CD14-positive monocyte (primary cell): ENCODE measurements around the gene EHD3. TPM values are rescaled to one million over a fixed set of nuclear protein-coding genes. Genes with fewer than 3 reads are reported as not detected.

Experiments
- DNase-seq, 3 donors: peaks; one replicate each; pipeline ENCODE4 v3.0.0-alpha.2; 2011 to 2022
- H2AFZ ChIP-seq: 2 replicates; pipeline ENCODE4 v1.6.0; 2012; ENCODE audit warnings: mild to moderate bottlenecking, low read depth, low read length, inconsistent platforms; ENCODE audit not compliant: insufficient read depth, poor library complexity, severe bottlenecking
- H3K27ac ChIP-seq, 2 donors: 1 replicate in 1 of 2; 2 replicates in 1 of 2; pipeline ENCODE4 v1.5.1; 2012 to 2013; ENCODE audit warnings: low read length in 2 of 2, control low read depth in 1 of 2, inconsistent platforms in 1 of 2, low read depth in 1 of 2, mild to moderate bottlenecking in 1 of 2
- H3K27me3 ChIP-seq, 2 donors: one replicate each; pipeline versions ENCODE4 v1.6.0 to v1.6.1; 2011 to 2013; ENCODE audit warnings: low read length in 2 of 2; ENCODE audit not compliant: control insufficient read depth in 2 of 2, insufficient read depth in 2 of 2
- H3K36me3 ChIP-seq, 2 donors: replicated peaks in 1 of 2; 1 replicate in 1 of 2; 2 replicates in 1 of 2; pipeline versions ENCODE4 v1.5.1 to v1.6.1; 2012 to 2013; ENCODE audit warnings: low read length in 2 of 2, control low read depth in 1 of 2, inconsistent platforms in 1 of 2, mild to moderate bottlenecking in 1 of 2; ENCODE audit not compliant: insufficient read depth in 2 of 2, control insufficient read depth in 1 of 2
- H3K4me1 ChIP-seq, 2 donors: 1 replicate in 1 of 2; 2 replicates in 1 of 2; pipeline versions ENCODE4 v1.5.1 to v1.6.1; 2012 to 2013; ENCODE audit warnings: low read length in 2 of 2, control low read depth in 1 of 2, inconsistent platforms in 1 of 2, mild to moderate bottlenecking in 1 of 2, moderate library complexity in 1 of 2; ENCODE audit not compliant: insufficient read depth in 2 of 2, control insufficient read depth in 1 of 2
- H3K4me2 ChIP-seq: replicated peaks from 2 replicates; pipeline ENCODE3; 2012; ENCODE audit warnings: low read length, moderate library complexity, mild to moderate bottlenecking; ENCODE audit not compliant: poor library complexity, severe bottlenecking; ENCODE audit errors: extremely low read depth
- H3K4me3 ChIP-seq, 3 experiments: fragments of 200-600 bp in 1 of 3; sonication (generic) in 1 of 3; replicated peaks in 1 of 3; 1 replicate in 2 of 3; 2 replicates in 1 of 3; pipeline ENCODE4 v1.5.1; 2011 to 2013; ENCODE audit warnings: low read length in 3 of 3, mild to moderate bottlenecking in 3 of 3, control low read depth in 2 of 3, low read depth in 2 of 3, inconsistent platforms in 1 of 3, moderate library complexity in 1 of 3
- H3K79me2 ChIP-seq: 2 replicates; pipeline ENCODE4 v1.6.0; 2012; ENCODE audit warnings: mild to moderate bottlenecking, control low read depth, inconsistent platforms, low read length, moderate library complexity; ENCODE audit not compliant: insufficient read depth
- H3K9ac ChIP-seq: 2 replicates; pipeline ENCODE4 v1.6.0; 2017; ENCODE audit warnings: low read length, mild to moderate bottlenecking; ENCODE audit not compliant: insufficient read depth, poor library complexity, severe bottlenecking
- H3K9me3 ChIP-seq, 2 donors: replicated peaks in 1 of 2; 1 replicate in 1 of 2; 2 replicates in 1 of 2; pipeline versions ENCODE4 v1.5.1 to v1.6.1; 2012 to 2013; ENCODE audit warnings: low read length in 2 of 2, control low read depth in 1 of 2; ENCODE audit not compliant: control insufficient read depth in 1 of 2, insufficient read depth in 1 of 2
- H4K20me1 ChIP-seq: 2 replicates; pipeline ENCODE4 v1.6.0; 2012; ENCODE audit warnings: mild to moderate bottlenecking, low read length, control low read depth, moderate library complexity; ENCODE audit not compliant: insufficient read depth
- H3K27ac Mint-ChIP-seq, 7 donors: one replicate each; pipeline ENCODE4 v1.8.0; 2020; ENCODE audit warnings: mild to moderate bottlenecking in 7 of 7, mixed read lengths in 7 of 7, moderate library complexity in 6 of 7, inconsistent platforms in 2 of 7
- H3K27me3 Mint-ChIP-seq, 3 donors: one replicate each; pipeline ENCODE4 v1.8.0; 2021 to 2022; ENCODE audit warnings: low read depth in 3 of 3, mild to moderate bottlenecking in 3 of 3, mixed read lengths in 3 of 3, moderate library complexity in 3 of 3, inconsistent platforms in 1 of 3
- H3K36me3 Mint-ChIP-seq, 2 donors: one replicate each; pipeline ENCODE4 v1.8.0; 2020; ENCODE audit warnings: mixed read lengths in 2 of 2, inconsistent platforms in 1 of 2, mild to moderate bottlenecking in 1 of 2
- H3K4me1 Mint-ChIP-seq: one replicate; pipeline ENCODE4 v1.8.0; 2020; ENCODE audit warnings: mild to moderate bottlenecking, mixed read lengths
- H3K4me3 Mint-ChIP-seq, 2 donors: one replicate each; pipeline ENCODE4 v1.8.0; 2020; ENCODE audit warnings: mild to moderate bottlenecking in 2 of 2, mixed read lengths in 2 of 2, moderate library complexity in 1 of 2
- H3K9me3 Mint-ChIP-seq, 7 donors: one replicate each; pipeline ENCODE4 v1.8.0; 2020 to 2022; ENCODE audit warnings: mixed read lengths in 7 of 7, mild to moderate bottlenecking in 6 of 7, moderate library complexity in 6 of 7, inconsistent platforms in 2 of 7
- WGBS: methylation state at CpG from one replicate; pipeline ENCODE4 v1.1.5; 2013; ENCODE audit warnings: missing lambda C conversion rate; ENCODE audit not compliant: insufficient coverage; 5-methylcytosine and 5-hydroxymethylcytosine counted together
- intact Hi-C, 2 donors: fragments of 100-400 bp; cut with micrococcal nuclease; formaldehyde crosslinking; loops; one replicate each; pipeline versions ENCODE4 v1.15.0 to v1.15.1; 2023
- polyA plus RNA-seq, 3 donors: library from polyadenylated mRNA; depleted of rRNA in 1 of 3; unstranded in 2 of 3; stranded (reverse) in 1 of 3; fragments of 300-500 nt in 2 of 3; fragments of >200 nt in 1 of 3; fragmentation: Illumina TruSeq in 2 of 3; gene quantifications; 1 replicate in 2 of 3; 2 replicates in 1 of 3; pipeline ENCODE4 v1.2.3, GENCODE V29; 2012 to 2021
- TF ChIP-seq, protein P1 (sequence below): fragments of 200-600 bp; IDR thresholded peaks from one replicate; pipeline ENCODE4 v1.8.0; 2022; ENCODE audit warnings: antibody characterized with exemption, mild to moderate bottlenecking

Gene EHD3
- polyA plus RNA-seq, 3 donors = 1.1 to 1.5 (median 1.4) TPM

- intact Hi-C loops = no loop called here
- Mint-ChIP-seq H3K4me1 (peaks cover 3% of the 10 kb centered on the region), H3K27me3 (peaks cover 0 to 4% (median 0%) of the 10 kb centered on the region in 3 donors), H3K9me3 (peaks cover 0 to 4% (median 0%) of the 10 kb centered on the region in 7 donors), H3K4me3 (no peak overlapping the region), H3K36me3 (no peaks in the 10 kb centered on the region), H3K27ac (peak overlapping the region in 1 of 7 donors; percentile 65)
- WGBS = no CpG with 5 or more reads among the region's 1 CpG
- Histone ChIP-seq H3K36me3 (no peaks in the 10 kb centered on the region), H2AFZ (no peak overlapping the region), H3K79me2 (no peaks in the 10 kb centered on the region), H3K9ac (no peak overlapping the region), H3K9me3 (no peaks in the 10 kb centered on the region), H4K20me1 (no peaks in the 10 kb centered on the region), H3K4me2 (no peak overlapping the region), H3K27me3 (no peaks in the 10 kb centered on the region), H3K4me1 (no peaks in the 10 kb centered on the region), H3K27ac (no peak overlapping the region), H3K4me3 (no peak overlapping the region)
- peak in 1 of 3 donors; percentile 3 for DNase-seq
- TF ChIP-seq, protein P1, sequence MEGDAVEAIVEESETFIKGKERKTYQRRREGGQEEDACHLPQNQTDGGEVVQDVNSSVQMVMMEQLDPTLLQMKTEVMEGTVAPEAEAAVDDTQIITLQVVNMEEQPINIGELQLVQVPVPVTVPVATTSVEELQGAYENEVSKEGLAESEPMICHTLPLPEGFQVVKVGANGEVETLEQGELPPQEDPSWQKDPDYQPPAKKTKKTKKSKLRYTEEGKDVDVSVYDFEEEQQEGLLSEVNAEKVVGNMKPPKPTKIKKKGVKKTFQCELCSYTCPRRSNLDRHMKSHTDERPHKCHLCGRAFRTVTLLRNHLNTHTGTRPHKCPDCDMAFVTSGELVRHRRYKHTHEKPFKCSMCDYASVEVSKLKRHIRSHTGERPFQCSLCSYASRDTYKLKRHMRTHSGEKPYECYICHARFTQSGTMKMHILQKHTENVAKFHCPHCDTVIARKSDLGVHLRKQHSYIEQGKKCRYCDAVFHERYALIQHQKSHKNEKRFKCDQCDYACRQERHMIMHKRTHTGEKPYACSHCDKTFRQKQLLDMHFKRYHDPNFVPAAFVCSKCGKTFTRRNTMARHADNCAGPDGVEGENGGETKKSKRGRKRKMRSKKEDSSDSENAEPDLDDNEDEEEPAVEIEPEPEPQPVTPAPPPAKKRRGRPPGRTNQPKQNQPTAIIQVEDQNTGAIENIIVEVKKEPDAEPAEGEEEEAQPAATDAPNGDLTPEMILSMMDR = no peak
These were observed 60.2 kb downstream of the EHD3 start for GRCh38 chr2:31294196-31294595.

DNA sequence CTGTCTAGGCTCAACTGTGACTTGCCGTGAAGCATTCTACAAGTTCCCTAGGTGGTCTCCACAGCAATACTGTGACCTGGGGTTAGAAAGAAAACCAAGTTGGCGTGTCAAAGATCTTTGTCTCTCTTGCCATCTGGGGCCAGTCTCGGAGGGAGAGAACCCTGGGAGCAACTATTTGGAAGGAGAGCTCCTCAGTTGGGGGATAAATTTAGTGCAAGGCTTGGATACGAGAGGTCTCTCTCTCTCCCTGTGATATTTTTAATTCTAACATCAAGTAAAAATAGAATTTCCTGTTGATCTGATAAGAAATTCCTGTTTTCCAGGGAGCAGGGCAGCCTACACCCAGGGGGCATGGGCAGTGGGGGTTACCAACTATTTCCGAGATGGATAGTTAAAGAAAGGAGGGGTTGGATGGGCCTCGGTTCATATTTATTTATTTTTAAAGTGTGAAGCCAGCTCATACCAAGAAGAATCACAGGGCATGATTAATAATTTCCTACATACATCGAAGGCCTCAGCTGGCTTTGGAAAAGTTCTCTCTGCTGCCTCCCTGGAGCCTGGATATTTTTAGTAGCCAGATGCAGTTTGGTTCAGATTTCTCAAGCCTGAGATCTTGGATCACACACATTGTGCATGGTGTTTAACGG lies 62.8 kb downstream of the EHD3 start:
- Mint-ChIP-seq H3K4me3 (no peak overlapping the region), H3K9me3 (peaks cover 0 to 2% (median 0%) of the 10 kb centered on the region in 7 donors), H3K27me3 (peaks cover 0 to 4% (median 0%) of the 10 kb centered on the region in 3 donors), H3K36me3 (no peaks in the 10 kb centered on the region), H3K4me1 (peaks cover 3% of the 10 kb centered on the region), H3K27ac (peak overlapping the region in 1 of 7 donors; percentile 9)
- Histone ChIP-seq H3K27ac (no peak overlapping the region), H3K79me2 (no peaks in the 10 kb centered on the region), H3K27me3 (no peaks in the 10 kb centered on the region), H3K9ac (no peak overlapping the region), H4K20me1 (no peaks in the 10 kb centered on the region), H3K4me3 (no peak overlapping the region), H3K36me3 (no peaks in the 10 kb centered on the region), H3K4me2 (no peak overlapping the region), H3K9me3 (no peaks in the 10 kb centered on the region), H3K4me1 (no peaks in the 10 kb centered on the region), H2AFZ (no peak overlapping the region)
- DNase-seq = no peak
- TF ChIP-seq, protein P1 = no peak
- intact Hi-C loops = no loop called here
- WGBS = 83% methylated on average over 3 of the region's 8 CpGs
